ENCODE measurements around the gene GAS5. TPM values are rescaled to one million over a fixed set of nuclear protein-coding genes. Genes with fewer than 3 reads are reported as not detected.

The GAS5 gene
- total and polyA plus RNA-seq, 9 of the 15 experiments (the other 6 are each of a cell fraction or from before 2014, with no cell fraction given): 565 to 1,860 (median 1,006) TPM

- TF ChIP-seq E2F8 (IDR thresholded peaks at IDR 0.05; ENCODE audit: low read depth, partially characterized antibody) (no peak), POLR2G (IDR thresholded peaks at IDR 0.05; ENCODE audit: low read depth, low read length) (no peak; the same call in 1 of the 2 replicates), PKNOX1 (IDR thresholded peaks at IDR 0.05) (no peak), FOSL1 (tag; conservative IDR thresholded peaks at IDR 0.05) (no peak), HMG20B (CRISPR knock-in tag; IDR thresholded peaks at IDR 0.05) (no peak), NCOA1 (IDR thresholded peaks at IDR 0.05; ENCODE audit: low read depth) (no peak), HNRNPH1 (optimal IDR thresholded peaks at IDR 0.05; ENCODE audit: low read depth, low read length) (no peak), CREB1 (IDR thresholded peaks at IDR 0.05) (no peak), CREB1 (CRISPR knock-in tag; IDR thresholded peaks at IDR 0.05) (no peak), MAX (CRISPR knock-in tag; IDR thresholded peaks at IDR 0.05) (no peak), RBFOX2 (IDR thresholded peaks at IDR 0.05; ENCODE audit: low read depth, low read length) (peak; percentile 65), SUPT5H (IDR thresholded peaks at IDR 0.05) (no peak), C11orf30 (IDR thresholded peaks at IDR 0.05; ENCODE audit: low read depth) (peak; percentile 63), IRF2 (CRISPR knock-in tag; IDR thresholded peaks at IDR 0.05) (no peak), POLR2AphosphoS2 (IDR thresholded peaks at IDR 0.05; ENCODE audit: low read length) (peak; percentile 31; the same call in 1 of the 2 replicates), POLR2AphosphoS5 (IDR thresholded peaks at IDR 0.05; ENCODE audit: control insufficient read depth, insufficient read depth, low read depth, low read length) (peak; percentile 30; the same call in 1 of the 2 replicates), ZBTB34 (CRISPR knock-in tag; IDR thresholded peaks at IDR 0.05) (no peak), CTCFL (IDR thresholded peaks at IDR 0.05; ENCODE audit: borderline replicate concordance, insufficient read depth, low read depth, low read length, poor library complexity, severe bottlenecking) (no peak), ASH1L (IDR thresholded peaks at IDR 0.05; ENCODE audit: borderline replicate concordance, low read depth, partially characterized antibody) (peak; percentile 24), ZNF507 (tag; conservative IDR thresholded peaks at IDR 0.05) (no peak), RB1 (IDR thresholded peaks at IDR 0.05; ENCODE audit: low read depth) (no peak), HLTF (IDR thresholded peaks at IDR 0.05) (no peak)
These were observed 3.5 kb downstream of the GAS5 start (continued) for GRCh38 chr1:173864179-173864867.
